Lung (tissue), 12 donors: ENCODE measurements around the gene SLC16A4. TPM values are rescaled to one million over a fixed set of nuclear protein-coding genes. Genes with fewer than 3 reads are reported as not detected.

ENCODE experiments used
- ATAC-seq: fragments of 200-7000 bp; cut with Tn5 transposase; one replicate; pipeline ENCODE4 v1.9.1; 2020; ENCODE audit warnings: moderate number of reproducible peaks; ENCODE audit not compliant: insufficient read depth, low FRiP score
- DNase-seq, 3 donors: peaks; one replicate each; pipeline ENCODE4 v3.0.0-alpha.2; 2013 to 2017
- H3K27ac ChIP-seq, 2 donors: one replicate each; pipeline ENCODE4 v1.5.1; 2013; ENCODE audit warnings: mild to moderate bottlenecking in 2 of 2, moderate library complexity in 2 of 2, control low read depth in 1 of 2, inconsistent platforms in 1 of 2, low read depth in 1 of 2, low read length in 1 of 2
- H3K27me3 ChIP-seq, 3 donors: one replicate each; pipeline ENCODE4 v1.5.1; 2013; ENCODE audit warnings: low read length in 2 of 3; ENCODE audit not compliant: control insufficient read depth in 3 of 3, insufficient read depth in 3 of 3
- H3K36me3 ChIP-seq, 4 donors: one replicate each; pipeline ENCODE4 v1.5.1; 2013; ENCODE audit warnings: low read length in 4 of 4, mild to moderate bottlenecking in 1 of 4, moderate library complexity in 1 of 4; ENCODE audit not compliant: control insufficient read depth in 4 of 4, insufficient read depth in 4 of 4
- H3K4me1 ChIP-seq, 5 donors: one replicate each; pipeline ENCODE4 v1.5.1; 2013; ENCODE audit warnings: low read length in 5 of 5, mild to moderate bottlenecking in 2 of 5, moderate library complexity in 1 of 5; ENCODE audit not compliant: control insufficient read depth in 5 of 5, insufficient read depth in 5 of 5
- H3K4me3 ChIP-seq: one replicate; pipeline ENCODE4 v1.5.1; 2013; ENCODE audit warnings: mild to moderate bottlenecking, control low read depth, moderate library complexity
- H3K9ac ChIP-seq, 2 donors: one replicate each; pipeline ENCODE4 v1.5.1; 2013; ENCODE audit warnings: low read length in 2 of 2, control low read depth in 1 of 2; ENCODE audit not compliant: insufficient read depth in 1 of 2
- H3K9me3 ChIP-seq, 4 donors: one replicate each; pipeline ENCODE4 v1.5.1; 2013; ENCODE audit warnings: low read length in 3 of 4, mild to moderate bottlenecking in 1 of 4, moderate library complexity in 1 of 4; ENCODE audit not compliant: control insufficient read depth in 4 of 4, insufficient read depth in 3 of 4
- CTCF ChIP-seq: IDR thresholded peaks from 2 replicates; pipeline ENCODE4 v1.5.1; 2012; ENCODE audit warnings: mild to moderate bottlenecking; ENCODE audit errors: control extremely low read depth, extremely low read depth
- WGBS, 2 donors: extraction: QIAGEN DNeasy Blood & Tissue Kit; methylation state at CpG; one replicate each; pipeline ENCODE4 v1.1.7; 2013; 5-methylcytosine and 5-hydroxymethylcytosine counted together
- polyA plus RNA-seq, 2 donors: library from polyadenylated mRNA; stranded (reverse); fragments of 200-250 nt; gene quantifications; one replicate each; pipeline ENCODE4 v1.2.1, GENCODE V29; 2013
- total RNA-seq, 2 donors: library from RNA; depleted of rRNA in 1 of 2; stranded (reverse); fragments of >200 nt in 1 of 2; gene quantifications; one replicate each; pipeline ENCODE4 v1.2.1, GENCODE V29; 2014 to 2021
- donor health status: control.
- donor health status: control.
- donor health status: Bipolar disorder and iron deficiency.
- donor health status: healthy.
- donor health status: DM: yes; HTN: yes; CAD: no.

The SLC16A4 gene
- total and polyA plus RNA-seq, 4 donors = 4.6 to 12.0 (median 7.7) TPM

DNA sequence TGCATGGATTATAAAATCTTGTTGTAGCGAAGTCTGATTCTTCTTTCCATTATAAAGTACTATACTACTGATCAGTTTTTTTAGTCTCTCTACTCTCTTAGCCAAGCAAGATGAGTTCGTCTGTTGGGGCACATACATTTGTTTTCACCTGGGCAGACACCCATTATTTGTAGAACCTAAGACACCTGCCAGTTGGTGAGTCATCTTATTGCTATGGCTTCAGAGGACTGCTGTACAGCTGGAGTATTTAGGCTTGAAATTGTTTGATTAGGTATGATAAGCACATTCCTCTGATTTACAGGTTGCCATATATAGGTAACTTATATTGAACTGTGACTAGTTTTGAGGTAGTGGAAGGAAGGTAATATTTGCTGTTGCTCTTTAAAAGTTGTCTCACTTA lies 34.4 kb downstream of the SLC16A4 start:
- no peak for ATAC-seq
- no peak for TF ChIP-seq CTCF

GRCh38 chr1:110355321-110355720 lies 35.5 kb downstream of the SLC16A4 start:
- ATAC-seq (no peak), DNase-seq (no peak)
- Histone ChIP-seq H3K36me3 (peaks cover 0 to 10% (median 4%) of the 10 kb centered on the region in 4 donors), H3K27ac (no peak overlapping the region), H3K9me3 (peaks cover 0 to 2% (median 0%) of the 10 kb centered on the region in 4 donors), H3K9ac (no peak overlapping the region), H3K4me3 (no peak overlapping the region), H3K4me1 (peaks cover 0 to 4% (median 1%) of the 10 kb centered on the region in 5 donors), H3K27me3 (no peaks in the 10 kb centered on the region)
- no peak for TF ChIP-seq CTCF
- WGBS, 2 donors = 76 to 83% methylated on average over 1 of the region's 1 CpG

More for the DNA sequence above, 34.4 kb downstream of the SLC16A4 start:
- no peak overlapping the region for H3K27ac ChIP-seq
- peaks cover 0 to 8% (median 4%) of the 10 kb centered on the region in 4 donors for H3K36me3 ChIP-seq
- WGBS, 2 donors = 78 to 86% methylated on average over 2 of the region's 2 CpGs
- no peak overlapping the region for H3K9ac ChIP-seq
- H3K27me3 ChIP-seq = no peaks in the 10 kb centered on the region
- H3K9me3 ChIP-seq = peaks cover 0 to 2% (median 0%) of the 10 kb centered on the region in 4 donors
- no peak for DNase-seq
- no peaks in the 10 kb centered on the region for H3K4me1 ChIP-seq
- H3K4me3 ChIP-seq = no peak overlapping the region

GRCh38 chr1:110350360-110350759 lies 40.5 kb downstream of the SLC16A4 start:
- 85 to 89% methylated on average over 2 of the region's 2 CpGs for WGBS, 2 donors
- no peak overlapping the region for H3K4me3 ChIP-seq
- H3K36me3 ChIP-seq = peaks cover 5 to 15% (median 11%) of the 10 kb centered on the region in 4 donors
- TF ChIP-seq CTCF = no peak
- H3K9me3 ChIP-seq = no peaks in the 10 kb centered on the region
- ATAC-seq (no peak), DNase-seq (no peak)
- no peaks in the 10 kb centered on the region for H3K27me3 ChIP-seq
- no peak overlapping the region for H3K27ac ChIP-seq
- no peak overlapping the region for H3K9ac ChIP-seq
- H3K4me1 ChIP-seq = peaks cover 5 to 47% (median 7%) of the 10 kb centered on the region in 5 donors

- ATAC-seq (no peak), DNase-seq (peak in 2 of 3 donors; percentile 38 to 45)
- Histone ChIP-seq H3K9ac (peak overlapping the region; percentile 0 to 66), H3K27ac (no peak overlapping the region), H3K4me3 (no peak overlapping the region), H3K9me3 (no peaks in the 10 kb centered on the region), H3K36me3 (peaks cover 5 to 20% (median 11%) of the 10 kb centered on the region in 4 donors), H3K4me1 (peaks cover 5 to 52% (median 10%) of the 10 kb centered on the region in 5 donors), H3K27me3 (no peaks in the 10 kb centered on the region)
- no peak for TF ChIP-seq CTCF
Measured at GRCh38 chr1:110348771-110349170, 42.1 kb downstream of the SLC16A4 start.
